IMR-90 (cell line): ENCODE results near the gene PRAMEF8. TPM values are rescaled to one million over a fixed set of nuclear protein-coding genes. Genes with fewer than 3 reads are reported as not detected.
"Not testable (repeated sequence)": the region's sequence is repeated elsewhere in the genome, so short reads cannot be mapped to it uniquely, and the experiment has no call there.

Experiments used
- ATAC-seq: fragments of 200-7000 bp; cut with Tn5 transposase; 2 replicates; pipeline ENCODE4 v1.9.1; 2020; ENCODE audit warnings: low read depth, mild to moderate bottlenecking, moderate library complexity
- BruUV-seq: library from RNA; stranded (reverse); fragments of 400-500 nt; replicated peaks from 2 replicates; lab custom pipeline; 2021; lab: Mats Ljungman, UMichigan
- CTCF ChIA-PET: fragments of 300-600 bp; formaldehyde crosslinking; extraction: SDS; loops from one replicate; lab custom pipeline; 2021; ENCODE audit warnings: antibody characterized with exemption; lab: Yijun Ruan, JAX
- POLR2A ChIA-PET: fragments of 300-600 bp; sonication (Branson Sonifier 250); formaldehyde crosslinking; loops from one replicate; lab custom pipeline; 2022; ENCODE audit warnings: antibody characterized with exemption; ENCODE audit not compliant: unreplicated experiment; lab: Charles Lee
- DNase-seq: peaks from one replicate; pipeline ENCODE4 v3.0.0; 2013
- H2AFZ ChIP-seq: replicated peaks from 2 replicates; pipeline ENCODE3; 2013; ENCODE audit warnings: low read length, mild to moderate bottlenecking; ENCODE audit not compliant: poor library complexity
- H2AK5ac ChIP-seq: 2 replicates; pipeline ENCODE4 v1.6.1; 2013; ENCODE audit warnings: low read depth, low read length, inconsistent platforms
- H2AK9ac ChIP-seq: replicated peaks from 2 replicates; pipeline ENCODE3; 2013; ENCODE audit warnings: mild to moderate bottlenecking, low read depth, low read length, moderate library complexity; ENCODE audit not compliant: poor library complexity
- H2BK120ac ChIP-seq: 2 replicates; pipeline ENCODE4 v1.6.1; 2013; ENCODE audit warnings: low read depth, low read length, inconsistent platforms
- H2BK15ac ChIP-seq: 3 replicates; pipeline ENCODE4 v1.6.1; 2013; ENCODE audit warnings: low read depth, low read length, inconsistent platforms
- H2BK20ac ChIP-seq: 2 replicates; pipeline ENCODE4 v1.6.1; 2013; ENCODE audit warnings: low read depth, mild to moderate bottlenecking, inconsistent platforms, low read length, moderate library complexity
- H2BK5ac ChIP-seq: 2 replicates; pipeline ENCODE4 v1.6.1; 2013; ENCODE audit warnings: mild to moderate bottlenecking, low read depth, low read length, inconsistent platforms; ENCODE audit not compliant: poor library complexity, severe bottlenecking
- H3K14ac ChIP-seq: replicated peaks from 2 replicates; pipeline ENCODE4 v1.6.1; 2013; ENCODE audit warnings: low read depth, low read length, inconsistent platforms
- H3K18ac ChIP-seq: 2 replicates; pipeline ENCODE4 v1.6.1; 2013; ENCODE audit warnings: low read depth, low read length, control low read depth
- H3K23ac ChIP-seq: 2 replicates; pipeline ENCODE4 v1.6.1; 2013; ENCODE audit warnings: low read depth, low read length, inconsistent platforms
- H3K27ac ChIP-seq: 2 replicates; pipeline ENCODE4 v1.5.1; 2013; ENCODE audit warnings: mild to moderate bottlenecking, control low read depth, low read length; ENCODE audit not compliant: insufficient read depth
- H3K27me3 ChIP-seq: 2 replicates; pipeline ENCODE4 v1.6.1; 2013; ENCODE audit warnings: low read length; ENCODE audit not compliant: control insufficient read depth, insufficient read depth
- H3K36me3 ChIP-seq: 2 replicates; pipeline ENCODE4 v1.6.1; 2013; ENCODE audit warnings: low read length, mixed read lengths; ENCODE audit not compliant: control insufficient read depth, insufficient read depth
- H3K4ac ChIP-seq: 2 replicates; pipeline ENCODE4 v1.6.1; 2013; ENCODE audit warnings: low read depth, low read length, inconsistent platforms
- H3K4me1 ChIP-seq: 2 replicates; pipeline ENCODE4 v1.6.1; 2013; ENCODE audit warnings: low read length, mixed read lengths; ENCODE audit not compliant: control insufficient read depth, insufficient read depth
- H3K4me2 ChIP-seq: 2 replicates; pipeline ENCODE4 v1.6.1; 2013; ENCODE audit warnings: low read depth, mild to moderate bottlenecking, control low read depth, low read length, moderate library complexity
- H3K4me3 ChIP-seq: 2 replicates; pipeline ENCODE4 v1.5.1; 2013; ENCODE audit warnings: low read depth, mild to moderate bottlenecking, control low read depth, low read length, moderate library complexity; ENCODE audit not compliant: insufficient read depth
- H3K56ac ChIP-seq: 2 replicates; pipeline ENCODE4 v1.6.1; 2013; ENCODE audit warnings: low read length, inconsistent platforms; ENCODE audit not compliant: insufficient read depth; ENCODE audit errors: extremely low read depth
- H3K79me1 ChIP-seq, 2 experiments: 2 replicates each; pipeline ENCODE4 v1.6.1; 2013; ENCODE audit warnings: low read length in 2 of 2, inconsistent platforms in 1 of 2, low read depth in 1 of 2
- H3K9ac ChIP-seq: 2 replicates; pipeline ENCODE4 v1.6.1; 2013; ENCODE audit warnings: low read depth, low read length, control low read depth
- H3K9me1 ChIP-seq: 2 replicates; pipeline ENCODE4 v1.6.1; 2013; ENCODE audit warnings: low read length, inconsistent platforms; ENCODE audit not compliant: insufficient read depth
- H3K9me3 ChIP-seq: 2 replicates; pipeline ENCODE4 v1.6.1; 2013; ENCODE audit warnings: low read length; ENCODE audit not compliant: control insufficient read depth, insufficient read depth
- H4K20me1 ChIP-seq: 2 replicates; pipeline ENCODE4 v1.6.1; 2013; ENCODE audit warnings: low read length, inconsistent platforms; ENCODE audit not compliant: insufficient read depth
- H4K5ac ChIP-seq: 2 replicates; pipeline ENCODE4 v1.6.1; 2013; ENCODE audit warnings: mild to moderate bottlenecking, low read depth, low read length, control low read depth
- H4K8ac ChIP-seq, 2 experiments: 2 replicates each; pipeline ENCODE4 v1.6.1; 2013; ENCODE audit warnings: low read depth in 2 of 2, low read length in 2 of 2, control low read depth in 1 of 2, inconsistent platforms in 1 of 2
- H4K91ac ChIP-seq: 2 replicates; pipeline ENCODE4 v1.6.1; 2013; ENCODE audit warnings: low read depth, low read length, inconsistent platforms; ENCODE audit not compliant: insufficient read depth
- WGBS, 2 experiments: methylation state at CpG; one replicate each; pipeline versions ENCODE4 v1.1.5 to v1.1.7; 2013; ENCODE audit warnings: missing lambda C conversion rate in 2 of 2; ENCODE audit not compliant: insufficient read length in 1 of 2; ENCODE audit errors: extremely low coverage in 2 of 2; 5-methylcytosine and 5-hydroxymethylcytosine counted together
- dilution Hi-C: fragments of 300-500 bp; cut with HindIII; formaldehyde crosslinking; loops from one replicate; pipeline ENCODE4 v1.14.3; 2018; ENCODE audit warnings: low sequenced_read_pairs; ENCODE audit not compliant: unreplicated experiment
- in situ Hi-C: fragments of 300-500 bp; cut with MboI; formaldehyde crosslinking; loops from 3 replicates; pipeline ENCODE4 v1.14.3; 2019; ENCODE audit warnings: low sequenced_read_pairs, inconsistent platforms, mixed read lengths
- intact Hi-C: fragments of 100-400 bp; cut with micrococcal nuclease; formaldehyde crosslinking; loops from 2 replicates; pipeline ENCODE4 v1.10.0; 2022
- polyA plus RNA-seq, 3 experiments: library from polyadenylated mRNA; depleted of rRNA; stranded (reverse); fragments of >200 nt; gene quantifications; 2 replicates each; pipeline ENCODE4 v1.2.3, GENCODE V29; 2012; ENCODE audit warnings: low replicate concordance in 1 of 3
- total RNA-seq: library from RNA; depleted of rRNA; stranded (reverse); fragments of >200 nt; gene quantifications from 2 replicates; pipeline ENCODE4 v1.2.3, GENCODE V29; 2012

Gene PRAMEF8
- total and polyA plus RNA-seq, 2 of the 4 experiments (the other 2 are of a cell fraction): not detected

GRCh38 chr1:13237572-13237971, 47.4 kb downstream of the PRAMEF8 start:
- POLR2A ChIA-PET, H3K27ac ChIP-seq, H3K9ac ChIP-seq, ATAC-seq, H3K4me2 ChIP-seq, H3K9me1 ChIP-seq, DNase-seq, BruUV-seq, CTCF ChIA-PET, H3K9me3 ChIP-seq, H3K14ac ChIP-seq, in situ Hi-C loops, dilution Hi-C loops, H2BK120ac ChIP-seq, H4K5ac ChIP-seq, H2BK20ac ChIP-seq, H4K91ac ChIP-seq, H3K36me3 ChIP-seq, H4K20me1 ChIP-seq, H2BK15ac ChIP-seq, H3K4me1 ChIP-seq, H2AK9ac ChIP-seq, H2BK5ac ChIP-seq, H3K23ac ChIP-seq, H2AFZ ChIP-seq, H3K4me3 ChIP-seq, H3K4ac ChIP-seq, H2AK5ac ChIP-seq, H3K79me1 ChIP-seq, H3K56ac ChIP-seq, H4K8ac ChIP-seq, H3K27me3 ChIP-seq, H3K18ac ChIP-seq, intact Hi-C loops: not testable (repeated sequence)
- WGBS, 2 experiments: 20% methylated on average over 2 of the region's 4 CpGs; no CpG with 5 or more reads in 1 of the 2 experiments

- in situ Hi-C loops, BruUV-seq, ATAC-seq: not testable (repeated sequence)
Measured at GRCh38 chr1:13234057-13234456, 50.9 kb downstream of the PRAMEF8 start.

More at GRCh38 chr1:13234057-13234456, 50.9 kb downstream of the PRAMEF8 start:
- H2BK5ac ChIP-seq, H3K9me1 ChIP-seq, POLR2A ChIA-PET, H3K27ac ChIP-seq, H4K5ac ChIP-seq, DNase-seq, H3K9ac ChIP-seq, H3K36me3 ChIP-seq, H2AFZ ChIP-seq, H4K91ac ChIP-seq, H3K4me3 ChIP-seq, H2BK20ac ChIP-seq, H3K18ac ChIP-seq, H3K4ac ChIP-seq, H4K8ac ChIP-seq, H2BK120ac ChIP-seq, intact Hi-C loops, H3K14ac ChIP-seq, CTCF ChIA-PET, H2AK5ac ChIP-seq, dilution Hi-C loops, H3K9me3 ChIP-seq, H3K4me2 ChIP-seq, H2BK15ac ChIP-seq, H4K20me1 ChIP-seq, H3K79me1 ChIP-seq, H3K56ac ChIP-seq, H3K27me3 ChIP-seq, H3K23ac ChIP-seq, H3K4me1 ChIP-seq, H2AK9ac ChIP-seq: not testable (repeated sequence)
- WGBS, 2 experiments: no CpG with 5 or more reads among the region's 1 CpG
